CD4-positive, alpha-beta T cell treated with Interleukin-12 subunit alpha and Interleukin-12 subunit beta, for 1 hour (primary cell): Measurements from ENCODE around the gene NECTIN2.
"Not testable (repeated sequence)": the region's sequence is repeated elsewhere in the genome, so short reads cannot be mapped to it uniquely, and the experiment has no call there.

Experiments
- DNase-seq: peaks from one replicate; pipeline ENCODE4 v3.0.0-alpha.2; 2020

The NECTIN2 gene

DNA sequence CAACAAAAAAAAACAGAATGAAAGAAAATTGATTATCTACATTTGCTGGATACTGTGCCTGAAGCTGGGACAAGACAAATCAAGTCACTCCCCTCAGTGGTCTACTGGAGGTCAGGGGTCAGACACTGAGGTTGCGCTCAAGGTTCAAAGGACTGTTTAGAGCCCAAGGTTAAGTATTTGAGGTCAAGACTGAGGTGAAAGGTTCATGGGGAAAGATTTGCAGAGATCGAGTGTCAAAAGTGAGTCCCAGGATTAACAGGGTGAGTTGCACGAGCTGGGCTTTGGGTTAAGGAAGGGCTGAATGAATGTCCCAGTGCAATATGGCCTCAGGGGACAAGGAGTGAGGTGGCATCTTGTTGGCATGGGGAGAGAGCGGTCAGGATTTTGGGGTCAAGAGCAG, 41.6 kb downstream of the NECTIN2 start:
- DNase-seq, result no peak

DNA sequence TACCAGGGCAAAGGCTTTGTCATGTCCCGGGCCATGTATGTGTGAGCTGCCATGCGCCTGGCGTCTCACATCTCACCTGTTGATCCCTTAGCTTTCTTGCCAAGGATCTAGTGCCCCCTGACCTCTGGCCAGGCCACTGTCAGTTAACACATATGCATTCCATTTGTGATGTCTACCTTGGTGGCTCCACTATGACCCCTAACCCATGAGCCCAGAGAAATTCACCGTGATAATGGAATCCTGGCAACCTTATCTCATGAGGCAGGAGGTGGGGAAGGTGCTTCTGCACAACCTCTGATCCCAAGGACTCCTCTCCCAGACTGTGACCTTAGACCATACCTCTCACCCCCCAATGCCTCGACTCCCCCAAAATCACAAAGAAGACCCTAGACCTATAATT, 42.2 kb downstream of the NECTIN2 start:
- DNase-seq, result not testable (repeated sequence)

DNA sequence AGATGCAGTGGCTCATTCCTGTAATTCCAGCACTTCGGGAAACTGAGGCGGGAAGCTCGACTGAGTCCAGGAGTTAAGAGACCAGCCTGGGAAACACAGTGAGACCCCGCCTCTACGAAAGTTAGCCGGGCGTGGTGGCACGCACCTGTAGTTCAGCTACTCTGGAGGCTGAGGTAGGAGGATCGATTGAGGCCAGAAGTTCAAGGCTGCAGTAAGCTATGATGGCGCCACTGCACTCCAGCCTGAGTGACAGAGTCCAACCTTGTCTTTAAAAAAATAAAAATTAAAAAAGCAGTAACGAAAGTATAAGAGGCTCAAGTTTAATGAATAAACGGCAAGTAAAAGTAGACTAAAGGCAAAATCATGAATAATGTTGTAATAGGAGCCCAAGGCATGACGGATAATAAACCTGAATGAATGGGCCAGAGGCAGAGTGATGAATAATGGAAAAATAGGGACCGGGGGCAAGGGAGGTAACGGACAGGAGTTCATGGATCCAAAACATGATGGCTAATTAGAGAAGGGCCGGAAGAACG, 43.8 kb downstream of the NECTIN2 start:
- DNase-seq, result no peak

DNA sequence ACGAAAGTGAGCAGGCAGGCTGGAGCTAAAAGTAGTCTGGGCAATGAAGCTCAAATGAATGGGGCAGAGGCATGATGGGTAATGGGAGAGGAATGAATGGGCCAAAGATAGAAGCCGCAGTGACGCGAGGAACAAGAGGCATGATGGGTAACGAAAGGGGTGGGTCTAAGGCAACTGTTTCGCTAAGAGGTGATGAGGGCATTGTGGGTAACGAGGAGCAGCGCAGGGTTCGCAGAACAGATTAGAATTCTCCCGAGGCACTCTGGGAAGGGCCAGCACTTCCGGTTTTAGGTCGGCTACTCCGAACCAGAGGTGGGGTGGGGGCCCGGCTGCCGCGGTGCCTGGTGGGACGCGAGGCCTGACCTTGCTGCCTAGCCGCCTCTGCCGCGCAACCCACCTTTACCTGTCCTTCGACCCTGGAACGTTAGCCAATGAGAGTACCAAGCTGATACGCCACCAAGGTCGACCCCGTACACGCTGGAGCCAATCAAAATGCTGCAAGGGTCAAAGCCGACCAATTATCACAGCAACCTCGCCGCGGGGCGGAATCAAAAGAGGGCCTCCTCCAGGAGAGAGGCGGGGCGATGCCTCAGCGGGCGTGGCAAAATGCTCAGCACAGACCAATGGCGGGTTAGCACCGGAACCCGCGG, 44.4 kb downstream of the NECTIN2 start:
- DNase-seq, result no peak

DNA sequence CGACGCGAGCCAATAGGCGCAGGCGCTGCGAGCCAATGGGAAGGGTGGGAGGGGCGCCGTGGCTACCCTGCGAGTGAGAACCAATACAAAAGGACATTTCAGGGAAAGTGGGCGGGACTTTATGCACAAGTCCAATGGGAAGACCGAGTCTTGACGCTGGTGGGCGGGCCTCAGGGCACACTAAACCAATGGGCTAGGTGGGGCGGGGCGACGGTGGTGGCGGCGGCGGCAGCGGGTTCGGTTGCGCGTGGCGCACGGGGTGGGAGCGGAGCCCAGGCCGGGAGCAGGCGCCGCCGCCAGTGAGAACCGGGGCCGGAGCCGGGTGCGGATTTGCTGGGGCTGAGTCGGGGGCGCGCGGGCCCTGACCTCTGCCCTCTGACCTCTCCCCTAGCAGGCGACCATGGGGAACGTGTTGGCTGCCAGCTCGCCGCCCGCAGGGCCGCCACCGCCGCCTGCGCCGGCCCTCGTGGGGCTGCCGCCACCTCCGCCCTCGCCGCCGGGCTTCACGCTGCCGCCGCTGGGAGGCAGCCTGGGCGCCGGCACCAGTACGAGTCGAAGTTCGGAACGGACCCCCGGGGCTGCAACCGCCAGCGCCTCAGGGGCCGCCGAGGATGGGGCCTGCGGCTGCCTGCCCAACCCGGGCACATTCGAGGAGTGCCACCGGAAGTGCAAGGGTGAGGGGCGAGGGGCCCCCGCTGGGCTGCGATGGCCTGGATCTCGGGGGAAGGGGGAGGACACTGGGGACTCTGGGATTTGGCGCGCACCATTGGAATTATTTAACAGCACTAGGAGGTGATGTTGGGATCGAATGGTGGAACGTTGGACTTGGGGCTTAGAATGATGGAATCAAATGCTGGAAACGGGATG, 45.2 kb downstream of the NECTIN2 start, which contains the start of gene TOMM40:
TSS of gene TOMM40 (plus strand) at position 239 of the 867 bp plus-strand sequence. CDS start at position 401, 162 bp downstream.
- DNase-seq, result peak; percentile 100

DNA sequence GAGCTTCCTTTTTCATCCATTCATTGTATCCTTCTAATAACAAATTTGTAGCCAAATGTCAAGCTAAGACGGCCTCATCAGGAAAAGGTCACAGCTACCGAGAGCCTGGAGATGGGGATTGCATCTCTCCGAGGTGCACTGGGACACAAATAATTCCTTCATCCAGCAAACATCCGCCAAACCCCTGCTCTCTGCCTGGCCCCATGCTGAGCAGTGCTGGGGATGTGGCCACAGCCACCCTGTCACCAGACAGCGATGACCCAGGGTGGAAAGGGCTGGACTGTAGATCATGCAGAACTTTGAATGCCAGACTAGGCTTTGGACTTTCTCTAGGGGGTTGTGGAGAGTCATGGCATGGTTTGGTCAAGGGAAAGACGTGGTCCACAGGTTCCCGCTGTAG, 46.8 kb downstream of the NECTIN2 start:
- DNase-seq, result no peak

DNA sequence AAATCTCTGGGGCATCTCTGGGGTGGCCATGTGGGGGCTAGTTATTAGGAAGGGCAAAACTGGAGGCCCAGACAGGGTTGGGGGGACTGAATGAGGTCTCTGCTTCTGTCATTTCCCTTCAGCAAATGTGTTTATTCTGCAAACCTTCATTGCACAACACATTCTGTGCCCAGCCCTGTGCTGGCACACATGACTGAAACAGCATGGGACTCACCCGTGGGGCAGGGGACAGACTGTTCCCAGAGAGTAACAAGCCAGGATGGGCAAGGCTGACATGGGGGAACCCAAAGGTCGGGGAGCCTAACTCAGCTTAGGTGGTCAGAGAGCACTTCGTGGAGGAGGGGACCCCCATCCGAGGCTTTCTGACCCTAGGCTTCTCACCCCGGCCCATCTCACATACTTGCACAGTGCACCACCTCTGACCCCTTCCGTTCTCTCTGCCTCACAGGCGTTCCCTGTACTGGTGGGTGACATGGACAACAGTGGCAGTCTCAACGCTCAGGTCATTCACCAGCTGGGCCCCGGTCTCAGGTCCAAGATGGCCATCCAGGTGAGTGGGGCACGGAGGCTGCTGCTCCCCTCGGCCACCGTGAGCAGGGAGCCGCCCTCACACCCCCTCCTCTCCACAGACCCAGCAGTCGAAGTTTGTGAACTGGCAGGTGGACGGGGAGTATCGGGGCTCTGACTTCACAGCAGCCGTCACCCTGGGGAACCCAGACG, 47.4 kb downstream of the NECTIN2 start:
- DNase-seq, result no peak

DNA sequence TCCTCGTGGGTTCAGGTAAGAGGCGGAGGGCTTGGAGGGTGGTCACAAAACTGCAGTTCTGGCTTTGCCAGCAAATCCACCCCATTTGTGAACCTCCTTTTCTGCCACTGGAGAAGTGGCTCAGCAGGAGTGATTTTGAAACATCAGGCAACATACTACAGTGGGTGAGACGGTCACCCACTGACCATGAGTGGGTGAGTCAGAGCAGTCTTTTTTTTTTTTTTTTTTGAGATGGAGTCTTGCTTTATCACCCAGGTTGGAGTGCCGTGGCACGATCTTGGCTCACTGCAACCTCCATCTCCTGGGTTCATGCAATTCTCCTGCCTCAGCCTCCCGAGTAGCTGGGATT, 47.9 kb downstream of the NECTIN2 start:
- DNase-seq, result no peak

DNA sequence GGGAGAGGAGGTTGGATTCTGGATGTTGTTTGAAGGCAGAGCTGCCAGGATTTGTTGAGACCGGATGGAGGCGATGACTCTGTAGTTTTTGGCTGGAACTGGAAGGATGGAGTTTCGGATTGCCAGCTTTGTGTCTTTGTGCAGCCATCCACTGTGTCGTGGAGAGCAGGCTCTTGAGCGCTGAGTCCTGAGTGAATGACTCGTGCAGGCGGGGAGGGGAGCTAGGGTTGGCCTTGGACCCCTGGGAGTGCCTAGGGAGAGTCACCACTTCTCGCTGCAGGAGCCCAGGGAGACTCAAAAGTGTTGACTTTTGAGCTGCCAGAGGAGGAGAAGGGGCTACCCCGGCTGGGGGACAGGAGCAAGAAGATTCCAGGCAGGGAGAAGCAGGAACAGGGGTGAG, 48.8 kb downstream of the NECTIN2 start:
- no peak for DNase-seq

DNA sequence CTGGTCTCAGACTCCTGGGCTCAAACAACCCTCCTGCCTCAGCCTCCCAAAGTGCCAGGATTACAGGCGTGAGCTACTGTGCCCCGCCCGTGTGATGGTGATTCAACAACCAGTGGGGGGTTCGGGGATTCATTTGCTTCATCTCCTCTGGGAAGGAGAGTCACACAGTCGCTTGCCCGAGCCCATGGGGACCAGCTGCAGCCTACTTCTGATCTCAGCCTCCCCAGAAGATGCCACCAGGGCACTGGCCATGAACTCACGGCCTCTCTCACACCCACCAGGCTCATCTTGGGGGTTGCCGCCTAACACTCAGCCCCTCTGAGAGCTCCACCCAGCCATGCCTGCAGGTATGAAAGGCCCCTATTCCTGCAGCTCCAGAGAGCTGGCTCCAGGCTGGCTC, 51.7 kb downstream of the NECTIN2 start:
- DNase-seq, result no peak

DNA sequence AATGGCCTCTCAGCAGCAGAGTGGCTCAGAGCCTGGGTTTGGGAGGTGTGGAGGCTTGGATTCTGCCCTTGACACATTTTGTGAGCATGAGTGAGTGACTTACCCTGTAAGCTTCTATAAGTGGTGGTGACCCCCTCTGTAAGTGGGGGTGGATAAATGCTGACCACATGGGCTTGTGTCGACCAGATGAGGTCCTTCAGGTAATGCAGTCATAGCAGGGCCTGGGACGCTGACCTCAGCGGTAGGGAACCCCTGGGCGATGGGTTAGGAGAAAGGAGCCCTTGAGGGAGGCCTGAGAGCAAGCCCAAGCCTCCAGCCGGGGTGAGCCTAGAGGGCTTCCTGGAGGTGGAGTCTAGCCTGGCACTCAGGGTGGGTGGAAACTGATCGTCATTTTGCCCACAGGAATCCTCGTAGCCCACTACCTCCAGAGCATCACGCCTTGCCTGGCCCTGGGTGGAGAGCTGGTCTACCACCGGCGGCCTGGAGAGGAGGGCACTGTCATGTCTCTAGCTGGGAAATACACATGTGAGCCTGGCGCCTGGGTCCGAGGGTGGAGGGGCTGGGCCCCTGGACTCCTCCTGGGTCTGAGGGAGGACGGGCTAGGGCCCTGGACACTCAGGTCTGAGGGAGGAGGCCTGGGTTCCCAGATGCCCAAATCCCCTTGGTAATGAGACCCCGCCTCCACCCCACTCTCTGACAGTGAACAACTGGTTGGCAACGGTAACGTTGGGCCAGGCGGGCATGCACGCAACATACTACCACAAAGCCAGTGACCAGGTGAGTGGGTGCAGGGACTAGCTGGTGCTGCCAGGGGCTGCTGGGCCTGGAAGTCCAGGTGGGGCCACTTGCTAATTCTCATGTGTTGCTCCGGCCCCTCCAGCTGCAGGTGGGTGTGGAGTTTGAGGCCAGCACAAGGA, 54.5 kb downstream of the NECTIN2 start:
- DNase-seq, result no peak

DNA sequence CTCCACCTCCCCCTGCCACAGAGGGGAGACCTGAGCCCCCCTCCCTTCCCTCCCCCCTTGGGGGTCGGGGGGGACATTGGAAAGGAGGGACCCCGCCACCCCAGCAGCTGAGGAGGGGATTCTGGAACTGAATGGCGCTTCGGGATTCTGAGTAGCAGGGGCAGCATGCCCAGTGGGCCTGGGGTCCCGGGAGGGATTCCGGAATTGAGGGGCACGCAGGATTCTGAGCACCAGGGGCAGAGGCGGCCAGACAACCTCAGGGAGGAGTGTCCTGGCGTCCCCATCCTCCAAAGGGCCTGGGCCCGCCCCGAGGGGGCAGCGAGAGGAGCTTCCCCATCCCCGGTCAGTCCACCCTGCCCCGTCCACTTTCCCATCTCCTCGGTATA, 57.1 kb downstream of the NECTIN2 start:
- DNase-seq, result no peak

DNA sequence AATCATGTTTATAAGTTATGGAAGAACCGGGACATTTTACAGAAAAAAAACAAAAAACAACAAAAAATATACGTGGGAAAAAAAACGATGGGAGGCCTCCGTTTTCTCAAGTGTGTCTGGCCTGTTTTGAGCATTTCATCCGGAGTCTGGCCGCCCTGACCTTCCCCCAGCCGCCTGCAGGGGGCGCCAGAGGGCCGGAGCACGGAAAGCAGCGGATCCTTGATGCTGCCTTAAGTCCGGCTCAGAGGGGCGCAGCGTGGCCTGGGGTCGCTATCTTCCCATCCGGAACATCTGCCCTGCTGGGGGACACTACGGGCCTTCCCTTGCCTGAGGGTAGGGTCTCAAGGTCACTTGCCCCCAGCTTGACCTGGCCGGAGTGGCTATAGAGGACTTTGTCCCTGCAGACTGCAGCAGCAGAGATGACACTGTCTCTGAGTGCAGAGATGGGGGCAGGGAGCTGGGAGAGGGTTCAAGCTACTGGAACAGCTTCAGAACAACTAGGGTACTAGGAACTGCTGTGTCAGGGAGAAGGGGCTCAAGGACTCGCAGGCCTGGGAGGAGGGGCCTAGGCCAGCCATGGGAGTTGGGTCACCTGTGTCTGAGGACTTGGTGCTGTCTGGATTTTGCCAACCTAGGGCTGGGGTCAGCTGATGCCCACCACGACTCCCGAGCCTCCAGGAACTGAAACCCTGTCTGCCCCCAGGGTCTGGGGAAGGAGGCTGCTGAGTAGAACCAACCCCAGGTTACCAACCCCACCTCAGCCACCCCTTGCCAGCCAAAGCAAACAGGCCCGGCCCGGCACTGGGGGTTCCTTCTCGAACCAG, 57.7 kb downstream of the NECTIN2 start:
- DNase-seq, result peak; percentile 74

DNA sequence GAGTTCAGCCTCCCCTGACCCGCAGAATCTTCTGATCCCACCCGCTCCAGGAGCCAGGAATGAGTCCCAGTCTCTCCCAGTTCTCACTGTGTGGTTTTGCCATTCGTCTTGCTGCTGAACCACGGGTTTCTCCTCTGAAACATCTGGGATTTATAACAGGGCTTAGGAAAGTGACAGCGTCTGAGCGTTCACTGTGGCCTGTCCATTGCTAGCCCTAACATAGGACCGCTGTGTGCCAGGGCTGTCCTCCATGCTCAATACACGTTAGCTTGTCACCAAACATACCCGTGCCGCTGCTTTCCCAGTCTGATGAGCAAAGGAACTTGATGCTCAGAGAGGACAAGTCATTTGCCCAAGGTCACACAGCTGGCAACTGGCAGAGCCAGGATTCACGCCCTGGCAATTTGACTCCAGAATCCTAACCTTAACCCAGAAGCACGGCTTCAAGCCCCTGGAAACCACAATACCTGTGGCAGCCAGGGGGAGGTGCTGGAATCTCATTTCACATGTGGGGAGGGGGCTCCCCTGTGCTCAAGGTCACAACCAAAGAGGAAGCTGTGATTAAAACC, 58.4 kb downstream of the NECTIN2 start:
- DNase-seq, result no peak

DNA sequence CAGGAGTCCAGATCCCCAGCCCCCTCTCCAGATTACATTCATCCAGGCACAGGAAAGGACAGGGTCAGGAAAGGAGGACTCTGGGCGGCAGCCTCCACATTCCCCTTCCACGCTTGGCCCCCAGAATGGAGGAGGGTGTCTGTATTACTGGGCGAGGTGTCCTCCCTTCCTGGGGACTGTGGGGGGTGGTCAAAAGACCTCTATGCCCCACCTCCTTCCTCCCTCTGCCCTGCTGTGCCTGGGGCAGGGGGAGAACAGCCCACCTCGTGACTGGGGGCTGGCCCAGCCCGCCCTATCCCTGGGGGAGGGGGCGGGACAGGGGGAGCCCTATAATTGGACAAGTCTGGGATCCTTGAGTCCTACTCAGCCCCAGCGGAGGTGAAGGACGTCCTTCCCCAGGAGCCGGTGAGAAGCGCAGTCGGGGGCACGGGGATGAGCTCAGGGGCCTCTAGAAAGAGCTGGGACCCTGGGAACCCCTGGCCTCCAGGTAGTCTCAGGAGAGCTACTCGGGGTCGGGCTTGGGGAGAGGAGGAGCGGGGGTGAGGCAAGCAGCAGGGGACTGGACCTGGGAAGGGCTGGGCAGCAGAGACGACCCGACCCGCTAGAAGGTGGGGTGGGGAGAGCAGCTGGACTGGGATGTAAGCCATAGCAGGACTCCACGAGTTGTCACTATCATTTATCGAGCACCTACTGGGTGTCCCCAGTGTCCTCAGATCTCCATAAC, 59.5 kb downstream of the NECTIN2 start, which contains the start of gene APOE:
TSS of gene APOE (plus strand) at position 360 of the 724 bp plus-strand sequence. CDS start 829 bp downstream, outside the sequence.
- DNase-seq, result no peak

DNA sequence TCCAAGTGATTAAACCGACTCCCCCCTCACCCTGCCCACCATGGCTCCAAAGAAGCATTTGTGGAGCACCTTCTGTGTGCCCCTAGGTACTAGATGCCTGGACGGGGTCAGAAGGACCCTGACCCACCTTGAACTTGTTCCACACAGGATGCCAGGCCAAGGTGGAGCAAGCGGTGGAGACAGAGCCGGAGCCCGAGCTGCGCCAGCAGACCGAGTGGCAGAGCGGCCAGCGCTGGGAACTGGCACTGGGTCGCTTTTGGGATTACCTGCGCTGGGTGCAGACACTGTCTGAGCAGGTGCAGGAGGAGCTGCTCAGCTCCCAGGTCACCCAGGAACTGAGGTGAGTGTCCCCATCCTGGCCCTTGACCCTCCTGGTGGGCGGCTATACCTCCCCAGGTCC, 61.5 kb downstream of the NECTIN2 start:
- no peak for DNase-seq

DNA sequence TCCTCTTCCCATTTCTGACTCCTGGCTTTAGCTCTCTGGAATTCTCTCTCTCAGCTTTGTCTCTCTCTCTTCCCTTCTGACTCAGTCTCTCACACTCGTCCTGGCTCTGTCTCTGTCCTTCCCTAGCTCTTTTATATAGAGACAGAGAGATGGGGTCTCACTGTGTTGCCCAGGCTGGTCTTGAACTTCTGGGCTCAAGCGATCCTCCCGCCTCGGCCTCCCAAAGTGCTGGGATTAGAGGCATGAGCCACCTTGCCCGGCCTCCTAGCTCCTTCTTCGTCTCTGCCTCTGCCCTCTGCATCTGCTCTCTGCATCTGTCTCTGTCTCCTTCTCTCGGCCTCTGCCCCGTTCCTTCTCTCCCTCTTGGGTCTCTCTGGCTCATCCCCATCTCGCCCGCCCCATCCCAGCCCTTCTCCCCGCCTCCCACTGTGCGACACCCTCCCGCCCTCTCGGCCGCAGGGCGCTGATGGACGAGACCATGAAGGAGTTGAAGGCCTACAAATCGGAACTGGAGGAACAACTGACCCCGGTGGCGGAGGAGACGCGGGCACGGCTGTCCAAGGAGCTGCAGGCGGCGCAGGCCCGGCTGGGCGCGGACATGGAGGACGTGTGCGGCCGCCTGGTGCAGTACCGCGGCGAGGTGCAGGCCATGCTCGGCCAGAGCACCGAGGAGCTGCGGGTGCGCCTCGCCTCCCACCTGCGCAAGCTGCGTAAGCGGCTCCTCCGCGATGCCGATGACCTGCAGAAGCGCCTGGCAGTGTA, 62.2 kb downstream of the NECTIN2 start:
- no peak for DNase-seq

DNA sequence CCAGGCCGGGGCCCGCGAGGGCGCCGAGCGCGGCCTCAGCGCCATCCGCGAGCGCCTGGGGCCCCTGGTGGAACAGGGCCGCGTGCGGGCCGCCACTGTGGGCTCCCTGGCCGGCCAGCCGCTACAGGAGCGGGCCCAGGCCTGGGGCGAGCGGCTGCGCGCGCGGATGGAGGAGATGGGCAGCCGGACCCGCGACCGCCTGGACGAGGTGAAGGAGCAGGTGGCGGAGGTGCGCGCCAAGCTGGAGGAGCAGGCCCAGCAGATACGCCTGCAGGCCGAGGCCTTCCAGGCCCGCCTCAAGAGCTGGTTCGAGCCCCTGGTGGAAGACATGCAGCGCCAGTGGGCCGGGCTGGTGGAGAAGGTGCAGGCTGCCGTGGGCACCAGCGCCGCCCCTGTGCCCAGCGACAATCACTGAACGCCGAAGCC, 62.8 kb downstream of the NECTIN2 start:
- no peak for DNase-seq

DNA sequence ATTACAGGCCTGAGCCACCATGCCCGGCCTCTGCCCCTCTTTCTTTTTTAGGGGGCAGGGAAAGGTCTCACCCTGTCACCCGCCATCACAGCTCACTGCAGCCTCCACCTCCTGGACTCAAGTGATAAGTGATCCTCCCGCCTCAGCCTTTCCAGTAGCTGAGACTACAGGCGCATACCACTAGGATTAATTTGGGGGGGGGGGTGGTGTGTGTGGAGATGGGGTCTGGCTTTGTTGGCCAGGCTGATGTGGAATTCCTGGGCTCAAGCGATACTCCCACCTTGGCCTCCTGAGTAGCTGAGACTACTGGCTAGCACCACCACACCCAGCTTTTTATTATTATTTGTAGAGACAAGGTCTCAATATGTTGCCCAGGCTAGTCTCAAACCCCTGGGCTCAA, 63.7 kb downstream of the NECTIN2 start:
- DNase-seq, result no peak
